Islet precursor cell (in vitro differentiated cells): ENCODE results near the gene KCNK1.

Experiments used
- DNase-seq: peaks from one replicate; pipeline ENCODE4 v3.0.0-alpha.2; 2018

KCNK1 gene

GRCh38 chr1:233613252-233614172 is at the start of gene KCNK1:
Gene KCNK1 (plus strand): TSS chr1:233614106. CDS start chr1:233614172, 66 bp downstream.
- peak; percentile 92 for DNase-seq

GRCh38 chr1:233565313-233565712 is 48.6 kb upstream of the KCNK1 start:
- no peak for DNase-seq

GRCh38 chr1:233566886-233567285 is 47.0 kb upstream of the KCNK1 start:
- no peak for DNase-seq

GRCh38 chr1:233569636-233570035 is 44.3 kb upstream of the KCNK1 start:
- no peak for DNase-seq

GRCh38 chr1:233570216-233570615 is 43.7 kb upstream of the KCNK1 start:
- DNase-seq: no peak

GRCh38 chr1:233570706-233571105 is 43.2 kb upstream of the KCNK1 start:
- no peak for DNase-seq

- DNase-seq: no peak
Observed at GRCh38 chr1:233572896-233573295, 41.0 kb upstream of the KCNK1 start.

- DNase-seq: no peak
Observed at GRCh38 chr1:233575450-233575849, 38.5 kb upstream of the KCNK1 start.

- no peak for DNase-seq
Observed at GRCh38 chr1:233582439-233582838, 31.5 kb upstream of the KCNK1 start.

- DNase-seq: no peak
Observed at GRCh38 chr1:233584376-233584775, 29.5 kb upstream of the KCNK1 start.

GRCh38 chr1:233584931-233585330 is 29.0 kb upstream of the KCNK1 start:
- no peak for DNase-seq

GRCh38 chr1:233586301-233586700 is 27.6 kb upstream of the KCNK1 start:
- DNase-seq: no peak

GRCh38 chr1:233587196-233587595 is 26.7 kb upstream of the KCNK1 start:
- DNase-seq: no peak

- peak; percentile 87 for DNase-seq
Observed at GRCh38 chr1:233587958-233588799, 25.7 kb upstream of the KCNK1 start.

GRCh38 chr1:233597489-233597901 is 16.4 kb upstream of the KCNK1 start:
- no peak for DNase-seq

GRCh38 chr1:233598891-233599541 is 14.9 kb upstream of the KCNK1 start:
- no peak for DNase-seq

GRCh38 chr1:233599542-233600073 is 14.3 kb upstream of the KCNK1 start:
- no peak for DNase-seq

GRCh38 chr1:233600488-233600887 is 13.4 kb upstream of the KCNK1 start:
- no peak for DNase-seq

GRCh38 chr1:233603478-233603877 is 10.4 kb upstream of the KCNK1 start:
- DNase-seq: no peak

GRCh38 chr1:233605205-233605604 is 8.7 kb upstream of the KCNK1 start:
- DNase-seq: no peak

GRCh38 chr1:233606813-233607212 is 7.1 kb upstream of the KCNK1 start:
- DNase-seq: no peak

GRCh38 chr1:233607252-233608119 is 6.4 kb upstream of the KCNK1 start:
- no peak for DNase-seq
